Measurements from ENCODE around the gene COA4.
"Not testable (repeated sequence)": the region's sequence is repeated elsewhere in the genome, so short reads cannot be mapped to it uniquely, and the experiment has no call there.

The COA4 gene

GRCh38 chr11:73876424-73877310 lies at the start of gene COA4, which contains the start of gene PAAF1:
TSS of gene COA4 (minus strand) at chr11:73876846. CDS start at chr11:73873378, 3,468 bp downstream.
TSS of gene PAAF1 (plus strand) at chr11:73876999. CDS start at chr11:73877022, 23 bp downstream.
- DNase-seq, result peak; percentile 90

- no peak for DNase-seq
Measured at GRCh38 chr11:73921180-73921579, 44.5 kb upstream of the COA4 start.

- DNase-seq, result no peak
Measured at GRCh38 chr11:73916435-73916834, 39.8 kb upstream of the COA4 start.

- no peak for DNase-seq
Measured at GRCh38 chr11:73914284-73914683, 37.6 kb upstream of the COA4 start.

- DNase-seq, result no peak
Measured at GRCh38 chr11:73913472-73913871, 36.8 kb upstream of the COA4 start.

- DNase-seq, result no peak
Measured at GRCh38 chr11:73912026-73912425, 35.4 kb upstream of the COA4 start.

- no peak for DNase-seq
Measured at GRCh38 chr11:73907191-73907590, 30.5 kb upstream of the COA4 start.

GRCh38 chr11:73902303-73902702 lies 25.7 kb upstream of the COA4 start:
- no peak for DNase-seq

GRCh38 chr11:73894725-73895335 lies 18.2 kb upstream of the COA4 start:
- DNase-seq, result no peak

GRCh38 chr11:73893041-73893440 lies 16.4 kb upstream of the COA4 start:
- no peak for DNase-seq

GRCh38 chr11:73889536-73889935 lies 12.9 kb upstream of the COA4 start:
- DNase-seq, result no peak

GRCh38 chr11:73889019-73889418 lies 12.4 kb upstream of the COA4 start:
- no peak for DNase-seq

- DNase-seq, result no peak
Measured at GRCh38 chr11:73888244-73888643, 11.6 kb upstream of the COA4 start.

- no peak for DNase-seq
Measured at GRCh38 chr11:73883856-73884255, 7.2 kb upstream of the COA4 start.

- DNase-seq, result not testable (repeated sequence)
Measured at GRCh38 chr11:73880449-73880848, 3.8 kb upstream of the COA4 start.

GRCh38 chr11:73878771-73879170 lies 2.1 kb upstream of the COA4 start:
- DNase-seq, result no peak

GRCh38 chr11:73875840-73876239 lies 806 bp downstream of the COA4 start:
- no peak for DNase-seq

- no peak for DNase-seq
Measured at GRCh38 chr11:73875380-73875779, 1.3 kb downstream of the COA4 start.

GRCh38 chr11:73872749-73873357 lies 3.8 kb downstream of the COA4 start:
- no peak for DNase-seq

GRCh38 chr11:73870261-73870660 lies 6.4 kb downstream of the COA4 start:
- no peak for DNase-seq

- DNase-seq, result no peak
Measured at GRCh38 chr11:73869332-73869949, 7.2 kb downstream of the COA4 start.

GRCh38 chr11:73866586-73866996 lies 10.1 kb downstream of the COA4 start:
- DNase-seq, result no peak

- DNase-seq, result no peak
Measured at GRCh38 chr11:73866095-73866579, 10.5 kb downstream of the COA4 start.

Data from activated CD8-positive, alpha-beta memory T cell treated with anti-CD3 and anti-CD28 coated beads, Interleukin-2, amount 50 U/mL, for 4 hours (primary cell).